Stimulated activated CD8-positive, alpha-beta memory T cell treated with anti-CD3 and anti-CD28 coated beads, Interleukin-15, amount 100 ng/mL, for 4 hours (primary cell): Measurements from ENCODE around the gene IL22RA1.

Experiments
- DNase-seq, 2 donors: peaks; one replicate each; pipeline ENCODE4 v3.0.0-alpha.2; 2020; ENCODE audit warnings: low read depth in 2 of 2

The IL22RA1 gene

GRCh38 chr1:24074817-24075589 lies 67.9 kb downstream of the IL22RA1 start:
- DNase-seq, result no peak

GRCh38 chr1:24074196-24074595 lies 68.7 kb downstream of the IL22RA1 start:
- no peak for DNase-seq

GRCh38 chr1:24071941-24072340 lies 71.0 kb downstream of the IL22RA1 start:
- DNase-seq, result no peak

DNA sequence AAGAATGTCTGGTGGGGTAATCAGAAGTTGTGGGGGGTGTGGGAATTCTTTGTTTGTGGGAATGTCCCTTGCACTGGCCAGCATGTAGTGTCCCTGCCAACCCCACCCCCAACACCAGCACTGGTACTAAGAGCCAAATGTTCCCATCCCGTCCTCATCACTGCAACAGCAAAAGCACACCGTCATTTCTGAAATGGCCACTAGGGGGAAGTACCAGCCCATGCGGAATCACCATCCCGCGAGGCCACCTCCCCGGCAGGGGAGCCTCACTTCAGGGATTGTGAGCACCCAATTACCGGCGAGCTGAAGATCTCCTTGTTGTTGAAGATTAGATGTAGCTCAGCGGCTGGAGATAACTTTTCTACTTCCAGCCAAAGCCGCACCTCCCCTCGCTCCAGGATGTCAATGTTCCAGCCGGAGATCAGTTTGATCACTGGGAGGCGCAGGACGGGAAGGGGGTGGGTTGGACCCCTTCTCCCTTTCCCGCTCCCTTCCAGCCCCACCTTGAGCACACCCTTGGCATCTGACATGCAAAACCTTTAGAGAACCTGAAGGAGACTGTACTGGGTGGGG lies 72.0 kb downstream of the IL22RA1 start:
- DNase-seq, result peak; percentile 28 to 46

GRCh38 chr1:24069817-24070216 lies 73.1 kb downstream of the IL22RA1 start:
- no peak for DNase-seq
